Activated CD8-positive, alpha-beta memory T cell treated with anti-CD3 and anti-CD28 coated beads, Interleukin-2, amount 50 U/mL, for 4 hours (primary cell): ENCODE results near the gene KCNJ18.
"Not testable (repeated sequence)": the region's sequence is repeated elsewhere in the genome, so short reads cannot be mapped to it uniquely, and the experiment has no call there.

Source experiments
- DNase-seq: peaks from one replicate; pipeline ENCODE4 v3.0.0-alpha.2; 2020

The KCNJ18 gene

GRCh38 chr17:21671871-21672270 is 20.5 kb upstream of the KCNJ18 start:
- DNase-seq, result not testable (repeated sequence)

- not testable (repeated sequence) for DNase-seq
Observed at GRCh38 chr17:21673451-21674241, 18.7 kb upstream of the KCNJ18 start.

- no peak for DNase-seq
Observed at GRCh38 chr17:21674242-21674731, 18.0 kb upstream of the KCNJ18 start.

- not testable (repeated sequence) for DNase-seq
Observed at GRCh38 chr17:21674891-21675738, 17.2 kb upstream of the KCNJ18 start.

- not testable (repeated sequence) for DNase-seq
Observed at GRCh38 chr17:21675739-21676130, 16.6 kb upstream of the KCNJ18 start.

GRCh38 chr17:21676281-21677111 is 15.8 kb upstream of the KCNJ18 start:
- DNase-seq, result no peak

GRCh38 chr17:21677126-21677910 is 15.0 kb upstream of the KCNJ18 start:
- DNase-seq, result no peak

GRCh38 chr17:21677911-21678310 is 14.4 kb upstream of the KCNJ18 start:
- no peak for DNase-seq

- DNase-seq, result no peak
Observed at GRCh38 chr17:21678393-21679081, 13.8 kb upstream of the KCNJ18 start.

- DNase-seq, result no peak
Observed at GRCh38 chr17:21679256-21680146, 12.8 kb upstream of the KCNJ18 start.

- DNase-seq, result no peak
Observed at GRCh38 chr17:21680366-21680765, 12.0 kb upstream of the KCNJ18 start.

- not testable (repeated sequence) for DNase-seq
Observed at GRCh38 chr17:21680850-21681351, 11.4 kb upstream of the KCNJ18 start.

GRCh38 chr17:21681576-21681975 is 10.7 kb upstream of the KCNJ18 start:
- not testable (repeated sequence) for DNase-seq

GRCh38 chr17:21682130-21682529 is 10.2 kb upstream of the KCNJ18 start:
- DNase-seq, result not testable (repeated sequence)

- not testable (repeated sequence) for DNase-seq
Observed at GRCh38 chr17:21683142-21683712, 9.1 kb upstream of the KCNJ18 start.

- DNase-seq, result not testable (repeated sequence)
Observed at GRCh38 chr17:21683897-21684296, 8.4 kb upstream of the KCNJ18 start.

- not testable (repeated sequence) for DNase-seq
Observed at GRCh38 chr17:21684384-21684783, 7.9 kb upstream of the KCNJ18 start.

- DNase-seq, result not testable (repeated sequence)
Observed at GRCh38 chr17:21685061-21685795, 7.1 kb upstream of the KCNJ18 start.
